ENCODE measurements around the gene WNK1. TPM values are rescaled to one million over a fixed set of nuclear protein-coding genes. Genes with fewer than 3 reads are reported as not detected.
A peak's percentile ranks its signal among the peaks of the same experiment; 100 is the strongest.

Gene WNK1
- polyA plus RNA-seq, 3 donors = 8.7 to 57.2 (median 20.9) TPM

- peaks cover 37% of the 10 kb centered on the region for H3K4me1 Mint-ChIP-seq
- H3K9me3 ChIP-seq (replicated peaks in 1 of 2; ENCODE audit: control insufficient read depth in 1 of 2, insufficient read depth in 1 of 2, low read length in 2 of 2) = no peaks in the 10 kb centered on the region
- H3K4me3 ChIP-seq (replicated peaks in 1 of 3; ENCODE audit: low read depth in 2 of 3, low read length in 3 of 3) = no peak overlapping the region
- no peak overlapping the region for H3K9ac ChIP-seq (ENCODE audit: insufficient read depth, low read length, poor library complexity, severe bottlenecking)
- no peaks in the 10 kb centered on the region for H3K27me3 ChIP-seq (ENCODE audit: control insufficient read depth in 2 of 2, insufficient read depth in 2 of 2, low read length in 2 of 2)
- peaks cover 57 to 94% of the 10 kb centered on the region in 2 donors for H3K36me3 ChIP-seq (replicated peaks in 1 of 2; ENCODE audit: control insufficient read depth in 1 of 2, insufficient read depth in 2 of 2, low read length in 2 of 2)
- peaks cover 4% of the 10 kb centered on the region for H3K79me2 ChIP-seq (ENCODE audit: insufficient read depth, low read length)
- peaks cover 0 to 4% (median 0%) of the 10 kb centered on the region in 3 donors for H3K27me3 Mint-ChIP-seq (ENCODE audit: low read depth in 3 of 3)
- no CpG with 5 or more reads among the region's 4 CpGs for WGBS (ENCODE audit: insufficient coverage)
- H3K36me3 Mint-ChIP-seq = peaks cover 74 to 88% of the 10 kb centered on the region in 2 donors
- H3K4me2 ChIP-seq (replicated peaks; ENCODE audit: extremely low read depth, low read length, poor library complexity, severe bottlenecking) = no peak overlapping the region
- no peak overlapping the region for H3K4me3 Mint-ChIP-seq
- peaks cover 73% of the 10 kb centered on the region for H4K20me1 ChIP-seq (ENCODE audit: insufficient read depth, low read length)
- H3K9me3 Mint-ChIP-seq = no peaks in the 10 kb centered on the region
- no peak for DNase-seq
- intact Hi-C loops (cut with micrococcal nuclease) = loop anchor here in 1 of 2 donors (5.0 kb wide), 1 partner anchor 37 kb away; the partner anchor contains the start of gene RAD52
- no peak for TF ChIP-seq CTCF (IDR thresholded peaks at IDR 0.05)
- no peak overlapping the region for H2AFZ ChIP-seq (ENCODE audit: insufficient read depth, low read depth, low read length, poor library complexity, severe bottlenecking)
- peaks cover 23 to 39% of the 10 kb centered on the region in 2 donors for H3K4me1 ChIP-seq (ENCODE audit: control insufficient read depth in 1 of 2, insufficient read depth in 2 of 2, low read length in 2 of 2)
- no peak overlapping the region for H3K27ac ChIP-seq (ENCODE audit: low read depth in 1 of 2, low read length in 2 of 2)
- peak overlapping the region in 1 of 7 donors; percentile 52 for H3K27ac Mint-ChIP-seq
Measured at GRCh38 chr12:910416-910815, 158.0 kb downstream of the WNK1 start.

GRCh38 chr12:911191-911826 lies 158.9 kb downstream of the WNK1 start:
- DNase-seq = peak; percentile 27 to 42 (median 40)
- Mint-ChIP-seq H3K27ac (peak overlapping the region in 2 of 7 donors; percentile 21 to 62), H3K27me3 (ENCODE audit: low read depth in 3 of 3) (peaks cover 0 to 4% (median 0%) of the 10 kb centered on the region in 3 donors), H3K4me1 (peaks cover 32% of the 10 kb centered on the region), H3K4me3 (no peak overlapping the region), H3K36me3 (peaks cover 70 to 88% of the 10 kb centered on the region in 2 donors), H3K9me3 (no peaks in the 10 kb centered on the region)
- no peak overlapping the region for H3K4me3 ChIP-seq (replicated peaks in 1 of 3; ENCODE audit: low read depth in 2 of 3, low read length in 3 of 3)
- H3K79me2 ChIP-seq (ENCODE audit: insufficient read depth, low read length) = peaks cover 3% of the 10 kb centered on the region
- 3% methylated on average over 6 of the region's 10 CpGs for WGBS (ENCODE audit: insufficient coverage)
- H3K36me3 ChIP-seq (replicated peaks in 1 of 2; ENCODE audit: control insufficient read depth in 1 of 2, insufficient read depth in 2 of 2, low read length in 2 of 2) = peaks cover 54 to 91% of the 10 kb centered on the region in 2 donors
- peaks cover 68% of the 10 kb centered on the region for H4K20me1 ChIP-seq (ENCODE audit: insufficient read depth, low read length)
- TF ChIP-seq CTCF (IDR thresholded peaks at IDR 0.05) = no peak
- H3K9ac ChIP-seq (ENCODE audit: insufficient read depth, low read length, poor library complexity, severe bottlenecking) = no peak overlapping the region
- no peaks in the 10 kb centered on the region for H3K27me3 ChIP-seq (ENCODE audit: control insufficient read depth in 2 of 2, insufficient read depth in 2 of 2, low read length in 2 of 2)
- H3K27ac ChIP-seq (ENCODE audit: low read depth in 1 of 2, low read length in 2 of 2) = peak overlapping the region in 1 of 2 donors; percentile 51
- H3K4me2 ChIP-seq (replicated peaks; ENCODE audit: extremely low read depth, low read length, poor library complexity, severe bottlenecking) = peak overlapping the region; percentile 36
- peaks cover 16 to 30% of the 10 kb centered on the region in 2 donors for H3K4me1 ChIP-seq (ENCODE audit: control insufficient read depth in 1 of 2, insufficient read depth in 2 of 2, low read length in 2 of 2)
- intact Hi-C loops (cut with micrococcal nuclease) = loop anchor here in 1 of 2 donors (5.0 kb wide), 1 partner anchor 36 kb away; the partner anchor contains the start of gene RAD52
- no peaks in the 10 kb centered on the region for H3K9me3 ChIP-seq (replicated peaks in 1 of 2; ENCODE audit: control insufficient read depth in 1 of 2, insufficient read depth in 1 of 2, low read length in 2 of 2)
- H2AFZ ChIP-seq (ENCODE audit: insufficient read depth, low read depth, low read length, poor library complexity, severe bottlenecking) = no peak overlapping the region
